Upper lobe of right lung (tissue), 1 donor: ENCODE measurements around the gene RELCH. TPM values are rescaled to one million over a fixed set of nuclear protein-coding genes. Genes with fewer than 3 reads are reported as not detected.

Source experiments
- ATAC-seq: fragments of 200-7000 bp; cut with Tn5 transposase; one replicate; pipeline ENCODE4 v1.9.1; 2020; ENCODE audit warnings: mild to moderate bottlenecking, moderate library complexity
- DNase-seq: peaks from one replicate; pipeline ENCODE4 v3.0.0-alpha.2; 2020
- H3K27ac ChIP-seq: fragments of 200-600 bp; one replicate; pipeline ENCODE4 v1.8.0; 2022
- H3K27me3 ChIP-seq: fragments of 200-600 bp; one replicate; pipeline ENCODE4 v1.8.0; 2022; ENCODE audit warnings: mild to moderate bottlenecking
- H3K36me3 ChIP-seq: fragments of 200-600 bp; one replicate; pipeline ENCODE4 v1.8.0; 2022
- H3K4me1 ChIP-seq: fragments of 200-600 bp; one replicate; pipeline ENCODE4 v1.8.0; 2022
- H3K4me3 ChIP-seq: fragments of 200-600 bp; one replicate; pipeline ENCODE4 v1.8.0; 2022; ENCODE audit warnings: mild to moderate bottlenecking
- H3K9me3 ChIP-seq: fragments of 200-600 bp; one replicate; pipeline ENCODE4 v1.8.0; 2022
- intact Hi-C: fragments of 100-400 bp; cut with DNase I; formaldehyde crosslinking; loops from one replicate; pipeline ENCODE4 v1.11.0; 2022
- total RNA-seq: library from RNA; stranded (reverse); fragmentation: NEBNext Ultra II Directional; extraction: Animal tissue kit (Norgen Biotek cat#: 25700); gene quantifications from one replicate; pipeline ENCODE4 v1.2.1, GENCODE V29; 2021
- TF ChIP-seq, protein P1 (sequence below): fragments of 200-600 bp; IDR thresholded peaks from one replicate; pipeline ENCODE4 v1.8.0; 2022; ENCODE audit warnings: antibody characterized with exemption
- donor health status: DM: no; HTN: yes; CAD: no; lungs with severe emphysema.

The RELCH gene
- total RNA-seq, 1 donor from 2014 or later = 30.0 TPM

DNA sequence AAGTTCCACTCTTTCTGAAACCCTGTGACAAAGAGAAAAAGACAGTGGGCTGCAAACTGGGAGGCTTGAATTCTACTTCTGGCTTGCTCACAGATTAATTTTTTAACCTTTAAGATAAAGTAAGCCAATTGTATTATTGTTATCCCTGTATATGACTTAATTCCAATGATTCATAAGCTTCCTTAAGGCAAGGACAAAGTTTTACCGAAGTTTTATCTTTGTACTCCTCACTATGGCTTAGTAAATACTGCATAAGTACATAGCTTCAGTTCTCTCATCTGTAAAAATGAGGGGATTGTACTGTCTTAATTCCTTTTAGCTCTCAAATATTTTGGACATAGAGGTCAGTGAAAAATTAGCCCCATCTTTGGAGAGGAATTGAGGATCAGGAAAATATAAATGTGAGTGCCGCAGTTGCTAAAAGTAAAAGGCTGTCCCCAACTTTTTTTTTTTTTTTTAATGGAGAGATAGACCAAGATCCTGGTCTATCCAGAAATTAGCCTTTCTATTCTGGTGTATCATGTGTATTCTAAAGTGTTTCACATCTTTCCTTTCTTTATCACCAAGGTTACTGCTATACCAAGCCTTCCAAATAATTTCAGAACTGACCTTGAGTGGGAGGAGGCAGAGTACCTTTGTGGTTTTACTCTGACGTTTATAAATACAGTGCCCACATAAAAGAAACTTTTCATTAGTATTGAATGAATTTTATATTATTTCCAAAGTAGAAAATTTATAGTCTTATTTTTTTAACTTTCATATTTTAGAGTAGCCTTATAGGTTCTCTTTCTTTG, 13.3 kb downstream of the RELCH start:
- no peak overlapping the region for H3K4me3 ChIP-seq
- peaks cover 5% of the 10 kb centered on the region for H3K4me1 ChIP-seq
- no peak for DNase-seq
- no peaks in the 10 kb centered on the region for H3K9me3 ChIP-seq
- no peak overlapping the region for H3K27ac ChIP-seq
- TF ChIP-seq, protein P1, sequence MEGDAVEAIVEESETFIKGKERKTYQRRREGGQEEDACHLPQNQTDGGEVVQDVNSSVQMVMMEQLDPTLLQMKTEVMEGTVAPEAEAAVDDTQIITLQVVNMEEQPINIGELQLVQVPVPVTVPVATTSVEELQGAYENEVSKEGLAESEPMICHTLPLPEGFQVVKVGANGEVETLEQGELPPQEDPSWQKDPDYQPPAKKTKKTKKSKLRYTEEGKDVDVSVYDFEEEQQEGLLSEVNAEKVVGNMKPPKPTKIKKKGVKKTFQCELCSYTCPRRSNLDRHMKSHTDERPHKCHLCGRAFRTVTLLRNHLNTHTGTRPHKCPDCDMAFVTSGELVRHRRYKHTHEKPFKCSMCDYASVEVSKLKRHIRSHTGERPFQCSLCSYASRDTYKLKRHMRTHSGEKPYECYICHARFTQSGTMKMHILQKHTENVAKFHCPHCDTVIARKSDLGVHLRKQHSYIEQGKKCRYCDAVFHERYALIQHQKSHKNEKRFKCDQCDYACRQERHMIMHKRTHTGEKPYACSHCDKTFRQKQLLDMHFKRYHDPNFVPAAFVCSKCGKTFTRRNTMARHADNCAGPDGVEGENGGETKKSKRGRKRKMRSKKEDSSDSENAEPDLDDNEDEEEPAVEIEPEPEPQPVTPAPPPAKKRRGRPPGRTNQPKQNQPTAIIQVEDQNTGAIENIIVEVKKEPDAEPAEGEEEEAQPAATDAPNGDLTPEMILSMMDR = no peak
- ATAC-seq = no peak
- no peaks in the 10 kb centered on the region for H3K36me3 ChIP-seq
- intact Hi-C loops = no loop called here
- H3K27me3 ChIP-seq = no peaks in the 10 kb centered on the region

DNA sequence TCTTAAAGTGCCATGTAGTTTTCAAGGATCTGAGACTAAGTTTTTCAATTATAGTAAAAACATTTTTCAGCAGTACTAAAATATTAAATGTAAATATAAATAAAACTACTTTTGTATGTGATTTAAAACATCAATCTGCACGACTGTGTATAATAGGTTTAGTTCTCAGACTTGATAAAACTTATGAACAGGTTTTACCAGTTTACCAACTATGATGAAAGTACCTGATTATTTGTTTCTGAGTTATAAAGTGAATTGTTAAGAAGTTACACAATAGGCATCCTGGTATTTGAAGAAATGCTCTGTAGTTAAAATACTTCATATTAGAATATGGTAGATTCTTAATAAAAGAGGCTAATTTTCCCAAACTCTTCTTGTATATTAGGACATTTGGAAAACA, 14.8 kb downstream of the RELCH start:
- Histone ChIP-seq H3K4me3 (no peak overlapping the region), H3K9me3 (no peaks in the 10 kb centered on the region), H3K36me3 (no peaks in the 10 kb centered on the region), H3K27me3 (no peaks in the 10 kb centered on the region), H3K4me1 (peaks cover 5% of the 10 kb centered on the region), H3K27ac (no peak overlapping the region)
- TF ChIP-seq, protein P1 = no peak
- intact Hi-C loops = no loop called here
- DNase-seq (no peak), ATAC-seq (no peak)

DNA sequence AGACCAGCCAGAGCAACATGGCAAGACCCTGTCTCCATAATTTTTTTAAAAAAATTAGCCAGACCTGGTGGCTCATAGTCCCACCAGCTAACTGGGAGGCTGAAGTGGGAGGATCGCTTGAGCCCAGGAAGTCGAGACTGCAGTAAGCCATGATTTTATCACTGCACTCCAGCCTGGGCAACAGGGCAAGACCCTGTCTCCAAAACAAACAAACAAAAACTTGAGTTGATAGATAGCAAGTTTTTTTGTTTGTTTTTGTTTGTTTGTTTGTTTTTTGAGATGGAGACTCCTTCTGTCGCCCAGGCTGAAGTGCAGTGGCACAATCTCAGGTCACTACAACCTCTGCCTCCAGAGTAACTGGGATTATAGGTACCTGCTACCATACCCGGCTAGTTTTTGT, 18.8 kb downstream of the RELCH start:
- no peak for ATAC-seq
- Histone ChIP-seq H3K27ac (no peak overlapping the region), H3K9me3 (no peaks in the 10 kb centered on the region), H3K4me1 (no peaks in the 10 kb centered on the region), H3K36me3 (no peaks in the 10 kb centered on the region), H3K27me3 (no peaks in the 10 kb centered on the region), H3K4me3 (no peak overlapping the region)
- intact Hi-C loops = no loop called here
- DNase-seq = no peak
- TF ChIP-seq, protein P1 = no peak

DNA sequence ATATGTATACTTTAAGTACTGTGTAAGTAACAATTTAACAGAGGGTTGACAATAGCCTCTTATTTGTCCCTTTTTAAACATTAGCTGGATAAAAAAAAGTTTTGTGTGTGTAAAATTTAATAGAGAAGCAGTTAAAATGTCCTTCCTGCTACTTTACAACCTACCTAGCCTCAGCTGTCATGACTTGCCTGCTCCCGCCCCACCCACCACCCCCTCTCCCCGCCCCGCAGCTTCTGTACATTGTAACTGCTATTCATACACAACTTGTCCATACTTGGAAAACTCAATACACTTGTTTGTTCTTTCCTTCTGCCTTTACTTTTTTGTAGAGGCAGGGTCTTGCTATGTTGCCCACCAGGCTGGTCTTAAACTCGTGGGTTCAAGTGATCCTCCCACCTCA, 19.5 kb downstream of the RELCH start:
- no peaks in the 10 kb centered on the region for H3K27me3 ChIP-seq
- ATAC-seq (no peak), DNase-seq (no peak)
- H3K27ac ChIP-seq = no peak overlapping the region
- no peaks in the 10 kb centered on the region for H3K4me1 ChIP-seq
- H3K4me3 ChIP-seq = no peak overlapping the region
- H3K36me3 ChIP-seq = peaks cover 1% of the 10 kb centered on the region
- intact Hi-C loops = no loop called here
- TF ChIP-seq, protein P1 = no peak
- H3K9me3 ChIP-seq = no peaks in the 10 kb centered on the region

DNA sequence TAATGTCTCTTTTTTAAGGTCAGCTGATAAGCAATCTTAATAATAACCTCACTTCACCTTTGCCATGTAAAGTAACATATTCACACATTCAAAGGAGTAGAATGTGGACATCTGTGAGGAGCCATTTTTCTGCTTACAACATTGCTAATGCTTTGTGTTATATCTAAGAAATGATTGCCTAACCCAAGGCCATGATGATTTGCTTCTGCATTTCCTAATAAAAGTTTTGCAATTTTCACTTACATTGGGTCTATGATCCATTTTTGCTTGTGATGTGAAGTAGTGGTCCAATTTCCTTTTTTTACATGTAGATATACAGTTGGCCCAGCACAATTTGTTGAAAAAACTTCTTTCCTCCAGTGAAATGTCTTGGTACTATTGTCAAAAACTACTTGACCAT, 22.0 kb downstream of the RELCH start:
- peaks cover 20% of the 10 kb centered on the region for H3K36me3 ChIP-seq
- DNase-seq (no peak), ATAC-seq (no peak)
- no peak overlapping the region for H3K4me3 ChIP-seq
- no peak overlapping the region for H3K27ac ChIP-seq
- TF ChIP-seq, protein P1 = no peak
- no peaks in the 10 kb centered on the region for H3K9me3 ChIP-seq
- intact Hi-C loops = no loop called here
- no peaks in the 10 kb centered on the region for H3K27me3 ChIP-seq
- H3K4me1 ChIP-seq = no peaks in the 10 kb centered on the region
